HG02642 (cell line): ENCODE results near the gene M6PR.

Experiments used
- ATAC-seq: cut with Tn5 transposase; IDR thresholded peaks from one replicate; pipeline ENCODE4 v1.9.1; 2021; ENCODE audit warnings: mild to moderate bottlenecking; ENCODE audit not compliant: unreplicated experiment, poor library complexity

The M6PR gene

DNA sequence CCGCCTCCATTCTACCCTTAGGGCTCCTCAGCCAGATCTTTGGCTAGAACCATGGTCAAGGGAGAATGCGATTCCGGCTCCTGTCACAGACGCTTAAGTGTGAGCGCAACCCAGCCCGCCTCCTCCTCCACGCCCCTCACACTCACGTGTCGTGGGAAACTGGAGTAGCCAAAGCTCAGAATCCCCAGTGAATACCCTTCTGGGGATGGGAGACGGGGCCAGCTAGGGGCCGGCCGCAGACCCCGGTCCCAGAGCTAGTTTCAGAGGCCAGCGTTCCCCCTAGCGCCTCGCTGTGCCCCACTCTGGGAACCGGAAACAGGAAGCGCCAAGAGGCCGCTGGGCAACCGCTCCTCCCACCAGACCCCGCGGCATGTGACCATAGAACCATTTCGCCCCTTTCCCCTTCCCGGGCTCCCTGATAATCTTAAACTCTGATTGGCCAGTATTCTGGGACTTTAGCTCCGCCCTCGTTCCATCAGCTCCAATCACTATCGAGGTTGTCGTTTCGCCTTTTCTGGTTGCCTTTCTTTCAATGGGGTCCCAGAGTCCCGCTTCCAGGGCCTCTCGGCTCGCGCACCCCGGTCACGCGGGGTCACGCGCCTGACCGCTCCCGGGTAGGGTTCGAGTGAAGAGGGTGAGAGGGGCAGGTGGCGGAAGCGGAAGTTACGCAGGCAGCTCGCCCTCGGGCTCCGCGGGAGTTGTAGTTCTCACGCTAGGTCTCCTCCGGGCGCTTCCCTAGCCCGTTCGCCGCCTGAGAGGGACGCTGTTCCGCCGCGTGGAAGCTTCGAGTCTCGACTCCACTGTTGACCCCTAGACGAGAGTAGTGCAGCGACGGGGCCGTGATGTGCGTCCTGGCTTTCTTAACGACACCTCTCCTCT is at the start of gene M6PR:
Gene M6PR (minus strand): TSS at position 304 of the 879 bp plus-strand sequence. CDS start 3,241 bp downstream, outside the sequence.
- ATAC-seq = peak; percentile 90

DNA sequence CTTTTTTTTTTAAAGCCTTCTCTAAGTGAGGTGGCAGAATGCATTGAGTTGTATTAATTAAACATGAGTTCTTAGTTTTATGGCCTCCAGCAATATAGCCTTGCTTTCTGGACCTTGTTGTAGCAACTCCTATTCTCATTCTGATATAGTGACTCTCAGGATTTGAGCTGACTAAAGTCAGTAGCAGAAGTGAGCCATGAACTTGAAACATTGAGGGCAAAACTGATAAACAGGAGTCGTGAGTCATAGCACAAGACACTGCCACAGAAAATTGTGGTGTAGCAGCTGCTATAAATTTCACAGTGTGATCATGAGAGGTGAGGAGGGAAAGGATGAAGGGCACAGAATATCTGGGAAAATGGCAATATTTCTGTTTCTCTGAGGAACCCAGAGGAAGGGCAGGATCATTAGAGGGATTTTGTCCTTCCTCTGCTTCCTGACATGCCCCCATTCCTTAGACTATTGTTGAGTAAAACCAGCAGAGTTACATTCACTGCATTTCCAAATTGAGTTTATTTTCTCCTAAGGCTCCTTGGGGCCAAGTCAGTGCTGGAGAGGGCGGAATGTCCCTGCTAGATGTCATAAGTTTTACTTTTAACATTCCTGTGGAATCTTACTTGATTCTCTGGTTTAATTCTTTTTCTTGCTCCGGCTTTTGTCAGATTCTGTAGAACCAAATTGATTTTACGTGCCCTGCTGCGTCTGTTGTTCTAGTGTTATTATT is 47.4 kb upstream of the M6PR start:
- ATAC-seq = peak; percentile 94

GRCh38 chr12:8995021-8995775 is 45.8 kb upstream of the M6PR start:
- ATAC-seq = no peak

- ATAC-seq = no peak
These were observed 44.4 kb upstream of the M6PR start for GRCh38 chr12:8993827-8994226.

DNA sequence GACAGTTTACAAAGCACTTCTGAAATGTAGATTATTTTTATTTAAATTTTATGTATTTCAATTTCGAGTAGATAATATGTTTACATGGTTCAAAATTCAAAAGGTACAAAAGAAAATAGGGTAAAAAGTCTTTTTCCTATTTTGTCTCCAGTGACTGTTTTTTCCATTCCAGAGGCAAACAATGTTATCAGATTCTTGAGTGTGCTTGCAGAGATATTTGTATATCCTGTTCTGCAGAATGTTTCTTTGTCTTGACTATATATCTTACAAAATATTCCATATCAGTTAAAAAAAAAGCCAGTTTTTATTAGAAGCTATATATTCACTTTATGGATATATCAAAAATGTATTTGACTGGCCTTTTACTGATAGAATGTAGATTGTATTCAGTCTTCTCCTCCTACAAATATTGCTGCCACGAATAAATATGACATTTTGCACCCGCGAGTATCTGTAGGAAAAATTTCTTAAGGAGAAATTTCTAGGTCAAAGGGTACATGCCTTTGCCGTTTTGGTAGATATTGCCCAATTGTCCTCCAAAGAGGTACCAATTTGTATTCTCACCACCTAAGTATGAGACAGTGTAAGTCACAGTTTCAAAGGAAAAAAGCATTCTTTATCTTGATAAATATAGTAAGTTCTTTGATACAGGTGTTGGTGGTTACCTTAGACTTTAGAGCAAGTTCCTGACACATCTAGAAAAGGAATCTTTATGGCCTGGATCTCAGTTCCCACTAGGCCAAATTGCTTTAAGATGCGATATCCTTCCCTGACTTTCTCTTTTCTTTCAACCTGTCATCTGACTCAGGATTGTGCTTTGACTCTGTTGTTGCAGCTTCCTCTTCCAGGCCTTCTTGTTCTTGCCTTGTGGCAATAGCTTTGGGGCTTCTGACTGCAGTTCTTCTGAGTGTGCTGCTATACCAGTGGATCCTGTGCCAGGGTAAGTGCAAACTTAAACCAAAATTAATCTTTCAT is 42.2 kb upstream of the M6PR start:
- ATAC-seq = no peak

GRCh38 chr12:8989413-8989812 is 40.0 kb upstream of the M6PR start, which contains the start of gene KLRG1:
Gene KLRG1, plus strand, starts transcription at chr12:8989546. Its CDS starts 90 bp downstream, at chr12:8989636.
- ATAC-seq = no peak

GRCh38 chr12:8987685-8988084 is 38.2 kb upstream of the M6PR start:
- ATAC-seq = no peak

GRCh38 chr12:8987163-8987562 is 37.7 kb upstream of the M6PR start:
- ATAC-seq = no peak

DNA sequence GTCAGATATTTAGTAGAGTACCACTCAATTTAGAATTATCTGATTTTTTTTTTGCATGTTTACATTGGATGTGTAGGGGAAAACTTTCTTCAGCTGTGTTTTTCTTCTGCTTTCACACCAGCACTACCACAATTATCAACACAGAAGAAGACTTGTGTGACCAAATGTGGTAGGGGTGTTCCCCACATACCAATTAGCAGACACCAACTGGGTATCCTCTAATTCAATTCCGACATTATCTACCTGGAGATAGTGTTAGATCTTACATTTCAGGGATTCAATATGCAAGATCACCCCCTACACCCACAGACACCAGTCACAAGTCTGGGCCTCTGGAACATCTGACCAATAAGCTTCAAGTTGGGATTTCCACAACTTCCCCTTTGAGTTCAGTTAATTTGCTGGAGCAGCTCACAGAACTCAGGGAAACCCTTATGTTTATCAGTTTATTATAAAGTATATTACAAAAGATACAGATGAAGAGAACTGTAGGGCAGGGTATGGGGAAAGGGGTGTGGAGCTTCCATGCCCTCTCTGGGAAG is 35.8 kb upstream of the M6PR start:
- ATAC-seq = no peak

DNA sequence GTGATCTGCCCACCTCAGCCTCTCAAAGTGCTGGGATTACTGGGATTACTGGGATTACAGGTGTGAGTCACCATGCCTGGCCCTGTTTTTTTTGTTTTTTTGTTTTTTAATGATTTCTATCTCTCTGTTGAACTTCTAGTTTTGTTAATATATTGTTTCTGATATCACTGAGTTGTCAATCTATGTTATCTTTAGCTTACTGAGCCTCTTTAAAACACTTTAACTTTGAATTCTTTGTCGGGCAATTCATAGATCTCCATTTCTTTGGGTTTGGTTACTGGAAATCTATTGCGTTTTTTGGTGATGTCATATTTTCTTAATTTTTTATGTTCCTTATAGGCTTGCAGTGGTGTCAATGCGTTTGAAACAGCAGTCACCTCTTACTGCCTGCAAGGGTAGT is 30.7 kb upstream of the M6PR start:
- ATAC-seq = no peak

- ATAC-seq = no peak
These were observed 21.0 kb upstream of the M6PR start for GRCh38 chr12:8970432-8970831.

GRCh38 chr12:8969861-8970411 is 20.5 kb upstream of the M6PR start:
- no peak for ATAC-seq

DNA sequence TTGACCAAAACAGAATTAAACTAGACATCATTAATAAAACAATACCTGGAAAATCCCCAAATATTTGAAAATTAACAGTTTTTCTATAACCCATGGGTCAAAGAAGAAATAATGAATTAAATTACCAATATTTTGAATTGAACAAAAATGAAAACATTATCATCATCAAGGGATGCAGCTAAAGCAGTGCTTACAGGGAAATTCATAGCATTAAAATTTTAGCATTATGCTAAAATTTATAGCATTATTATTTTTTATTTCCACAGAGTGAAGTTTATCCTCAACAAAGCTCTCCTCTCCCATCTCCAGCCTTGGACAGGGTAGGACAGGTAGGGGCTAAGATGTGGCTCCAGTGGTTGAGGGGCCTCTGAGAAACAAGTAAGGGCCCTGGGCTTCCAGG is 19.3 kb upstream of the M6PR start:
- ATAC-seq = no peak

DNA sequence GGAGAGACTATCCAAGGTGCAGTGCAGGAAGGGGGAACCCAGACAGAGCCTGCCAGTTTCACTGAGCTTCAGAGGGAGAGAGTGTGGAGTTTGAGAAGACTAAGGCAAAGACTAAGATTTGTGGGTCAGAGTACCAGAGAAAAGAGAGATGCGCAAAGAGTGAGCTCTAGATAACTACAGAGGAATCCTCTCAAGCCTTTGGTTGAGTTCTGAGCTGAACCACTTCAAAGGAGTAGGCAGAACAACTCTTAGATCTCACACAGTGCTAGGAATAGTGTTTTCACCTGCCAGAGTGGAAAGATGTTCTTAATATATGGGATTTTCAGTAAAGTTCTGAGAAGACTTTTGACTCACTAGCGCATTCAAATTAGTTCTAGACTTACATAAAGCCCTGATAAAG is 10.7 kb upstream of the M6PR start:
- no peak for ATAC-seq

GRCh38 chr12:8958066-8958465 is 8.6 kb upstream of the M6PR start:
- no peak for ATAC-seq

- ATAC-seq = no peak
These were observed 8.1 kb upstream of the M6PR start for GRCh38 chr12:8957561-8957960.

- ATAC-seq = no peak
These were observed 7.3 kb upstream of the M6PR start for GRCh38 chr12:8956772-8957171.

DNA sequence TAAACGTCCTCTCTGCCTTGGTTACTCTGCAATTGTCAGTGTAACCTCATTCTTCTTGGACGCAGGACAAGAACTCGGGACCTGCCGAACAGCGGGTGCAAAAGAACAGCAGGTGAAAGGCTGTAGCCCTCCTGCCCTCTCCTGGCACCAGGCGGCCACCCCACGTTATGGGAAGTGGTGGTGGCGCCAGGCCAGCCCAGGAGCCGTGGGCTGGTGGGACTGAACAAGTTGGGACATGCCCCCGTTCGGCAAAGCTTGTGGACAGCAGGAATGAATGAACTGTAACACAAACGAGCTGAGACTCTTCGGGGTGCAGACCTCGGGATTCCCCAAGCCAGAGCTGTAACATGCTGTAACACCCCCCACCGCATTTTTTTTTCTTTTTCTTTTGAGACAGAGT is 6.6 kb upstream of the M6PR start:
- ATAC-seq = no peak

GRCh38 chr12:8953773-8954402 is 4.4 kb upstream of the M6PR start:
- no peak for ATAC-seq
